GM18909 (cell line): ENCODE results near the gene UBQLN4.
A peak's percentile ranks its signal among the peaks of the same experiment; 100 is the strongest.
"Not testable (repeated sequence)": the region's sequence is repeated elsewhere in the genome, so short reads cannot be mapped to it uniquely, and the experiment has no call there.

Experiments
- ATAC-seq: cut with Tn5 transposase; IDR thresholded peaks from one replicate; pipeline ENCODE4 v1.9.1; 2021; ENCODE audit warnings: mild to moderate bottlenecking; ENCODE audit not compliant: unreplicated experiment, poor library complexity

The UBQLN4 gene

GRCh38 chr1:156064615-156065014 is 11.0 kb upstream of the UBQLN4 start:
- ATAC-seq: no peak

- ATAC-seq: no peak
Observed at GRCh38 chr1:156063997-156064285, 10.3 kb upstream of the UBQLN4 start.

- no peak for ATAC-seq
Observed at GRCh38 chr1:156062189-156062588, 8.6 kb upstream of the UBQLN4 start.

GRCh38 chr1:156060937-156061636 is 7.5 kb upstream of the UBQLN4 start, which contains the start of gene RAB25:
TSS of gene RAB25 (plus strand) at chr1:156061160. CDS start at chr1:156061401, 241 bp downstream.
- ATAC-seq: no peak

GRCh38 chr1:156056326-156056849 is 2.8 kb upstream of the UBQLN4 start:
- ATAC-seq: no peak

GRCh38 chr1:156055281-156056048 is 1.9 kb upstream of the UBQLN4 start:
- peak; percentile 1 for ATAC-seq

GRCh38 chr1:156054500-156055280 is 1.1 kb upstream of the UBQLN4 start, which contains the start of gene LAMTOR2:
TSS of gene LAMTOR2 (plus strand) at chr1:156054782. CDS start at chr1:156054890, 108 bp downstream.
- peak; percentile 71 for ATAC-seq

GRCh38 chr1:156052862-156053767 is 483 bp downstream of the UBQLN4 start:
- ATAC-seq: peak; percentile 23

GRCh38 chr1:156051011-156051725 is 2.4 kb downstream of the UBQLN4 start:
- ATAC-seq: no peak

GRCh38 chr1:156050376-156050775 is 3.2 kb downstream of the UBQLN4 start:
- no peak for ATAC-seq

GRCh38 chr1:156048663-156049258 is 4.8 kb downstream of the UBQLN4 start:
- ATAC-seq: no peak

GRCh38 chr1:156045076-156045475 is 8.5 kb downstream of the UBQLN4 start:
- no peak for ATAC-seq

GRCh38 chr1:156042828-156043227 is 10.8 kb downstream of the UBQLN4 start:
- ATAC-seq: no peak

- ATAC-seq: not testable (repeated sequence)
Observed at GRCh38 chr1:156034991-156035390, 18.6 kb downstream of the UBQLN4 start.

GRCh38 chr1:156033011-156033410 is 20.6 kb downstream of the UBQLN4 start:
- no peak for ATAC-seq

- no peak for ATAC-seq
Observed at GRCh38 chr1:156026588-156026987, 27.0 kb downstream of the UBQLN4 start.

GRCh38 chr1:156025876-156026275 is 27.7 kb downstream of the UBQLN4 start:
- ATAC-seq: no peak

- ATAC-seq: no peak
Observed at GRCh38 chr1:156024801-156025200, 28.8 kb downstream of the UBQLN4 start.

GRCh38 chr1:156021954-156022353 is 31.6 kb downstream of the UBQLN4 start:
- no peak for ATAC-seq
